ENCODE data around the gene CRYGS.

Gene CRYGS

GRCh38 chr3:186489507-186489906 is 54.7 kb downstream of the CRYGS start:
- DNase-seq = no peak

Measured in NCI-H510A treated with DMSO at 0.1 percent for 48 hours (cell line).